RCC 7860 (cell line): Measurements from ENCODE around the gene PSMB7.

Source experiments
- DNase-seq: peaks from one replicate; pipeline ENCODE4 v3.0.0-alpha.2; 2015; ENCODE audit warnings: low spot score
- FAIRE-seq: peaks from 2 replicates; lab custom pipeline; 2012; peaks lifted over from hg19 to GRCh38; lab: Jason Lieb, UNC

PSMB7 gene

DNA sequence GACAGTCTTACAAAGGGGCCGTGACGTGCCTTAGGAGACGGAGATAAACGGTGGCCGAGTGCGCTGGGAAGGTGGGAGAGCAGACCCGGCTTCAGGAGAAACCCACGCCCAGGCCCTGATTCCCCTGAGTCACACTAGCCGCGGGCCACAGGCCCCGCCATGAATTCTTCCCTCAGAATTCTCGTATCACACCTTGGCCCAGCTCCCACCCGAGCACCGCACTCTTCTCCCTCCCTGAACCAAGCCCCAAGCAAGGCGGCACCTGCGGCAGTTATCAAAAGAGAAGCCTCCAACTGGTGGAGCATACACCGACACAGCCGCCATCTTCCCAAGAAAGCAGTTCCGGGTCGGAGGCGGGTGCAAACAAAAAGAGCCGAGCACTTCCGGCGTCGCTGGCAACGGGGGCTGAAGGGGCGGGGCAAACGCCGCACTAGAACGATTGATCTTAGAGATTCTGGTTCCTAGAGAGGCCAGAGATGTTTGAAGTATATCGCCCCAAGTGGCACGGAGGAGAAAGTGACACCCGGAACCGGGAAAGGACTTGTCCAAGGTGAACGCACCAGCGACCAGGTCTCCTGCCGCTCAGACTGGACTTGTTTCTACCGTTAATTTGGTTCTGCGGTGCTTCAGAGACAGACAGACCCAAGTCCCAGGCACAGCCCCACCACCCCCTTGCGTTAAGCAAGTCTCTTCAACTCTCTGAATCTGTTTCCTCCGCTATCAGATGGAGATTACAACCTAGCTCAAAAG is at the start of gene PSMB7:
Gene PSMB7, minus strand, starts transcription at position 341 of the 750 bp plus-strand sequence. Its CDS starts 17 bp downstream, at position 324.
- peak; percentile 91 for FAIRE-seq
- peak; percentile 93 for DNase-seq

DNA sequence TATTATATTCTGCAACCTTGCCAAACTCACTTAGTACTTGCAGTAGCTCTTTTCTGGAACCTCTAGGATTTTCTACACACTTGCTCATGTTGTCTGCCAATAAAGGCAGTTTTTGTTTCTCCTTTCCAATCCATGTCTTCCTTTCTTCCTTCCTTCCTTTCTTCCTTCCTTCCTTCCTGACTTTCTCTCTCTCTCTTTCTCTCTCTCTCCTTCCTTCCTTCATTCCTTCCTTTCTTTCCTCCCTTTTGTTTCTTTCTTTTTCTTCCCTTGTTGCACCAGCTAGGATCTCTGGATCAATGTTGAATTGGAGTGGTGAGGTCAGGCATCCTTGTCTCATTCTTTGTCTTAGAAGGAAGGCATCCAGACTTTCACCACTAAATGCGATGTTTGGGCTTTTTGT is 47.5 kb upstream of the PSMB7 start:
- FAIRE-seq (no peak), DNase-seq (no peak)

DNA sequence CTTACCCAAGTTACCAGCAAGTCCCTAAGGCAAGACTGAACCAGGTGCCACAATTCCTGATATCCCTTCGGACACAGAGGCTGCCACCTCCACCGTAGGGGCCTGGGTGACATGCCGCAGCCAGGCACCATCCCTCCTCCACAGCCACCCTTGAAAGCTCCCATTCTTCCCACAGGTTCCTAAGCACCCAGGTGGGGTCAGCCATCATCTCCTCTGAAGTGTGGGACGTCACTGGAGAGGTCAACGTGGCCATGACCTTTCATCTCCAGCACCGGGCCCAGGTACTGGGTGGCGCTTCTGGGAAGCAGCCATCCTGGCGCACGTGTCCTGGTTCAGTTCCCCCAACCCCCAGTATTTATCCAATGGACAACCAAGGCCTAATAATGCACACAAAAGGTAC is 43.2 kb upstream of the PSMB7 start:
- no peak for DNase-seq
- no peak for FAIRE-seq

DNA sequence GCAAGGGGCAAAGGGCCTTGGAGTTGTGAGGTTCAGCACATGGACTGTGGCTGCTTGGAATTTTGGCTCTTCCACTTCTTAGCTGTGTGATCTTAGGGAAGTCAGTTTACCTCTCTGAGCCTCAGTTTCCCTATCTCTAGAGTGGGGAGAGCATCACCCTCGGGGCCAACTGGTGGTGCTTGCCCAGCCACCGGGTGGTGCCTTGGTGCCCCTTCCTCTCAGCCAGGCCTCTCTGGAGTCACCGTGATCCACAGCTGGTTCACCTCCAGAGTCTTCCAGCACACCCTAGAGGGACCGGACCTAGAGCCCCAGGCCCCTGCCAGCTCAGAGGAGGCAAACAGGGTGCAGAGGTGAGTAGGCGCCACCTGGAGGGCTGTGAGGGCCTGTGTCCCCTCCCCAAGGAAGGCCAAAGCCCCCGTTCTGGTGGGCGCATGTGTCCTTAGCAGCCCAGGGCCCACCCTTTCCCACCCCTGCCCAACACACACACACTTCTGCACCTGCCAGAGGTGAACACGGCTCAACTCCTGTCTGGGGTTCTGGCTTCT is 42.7 kb upstream of the PSMB7 start:
- DNase-seq (no peak), FAIRE-seq (no peak)

DNA sequence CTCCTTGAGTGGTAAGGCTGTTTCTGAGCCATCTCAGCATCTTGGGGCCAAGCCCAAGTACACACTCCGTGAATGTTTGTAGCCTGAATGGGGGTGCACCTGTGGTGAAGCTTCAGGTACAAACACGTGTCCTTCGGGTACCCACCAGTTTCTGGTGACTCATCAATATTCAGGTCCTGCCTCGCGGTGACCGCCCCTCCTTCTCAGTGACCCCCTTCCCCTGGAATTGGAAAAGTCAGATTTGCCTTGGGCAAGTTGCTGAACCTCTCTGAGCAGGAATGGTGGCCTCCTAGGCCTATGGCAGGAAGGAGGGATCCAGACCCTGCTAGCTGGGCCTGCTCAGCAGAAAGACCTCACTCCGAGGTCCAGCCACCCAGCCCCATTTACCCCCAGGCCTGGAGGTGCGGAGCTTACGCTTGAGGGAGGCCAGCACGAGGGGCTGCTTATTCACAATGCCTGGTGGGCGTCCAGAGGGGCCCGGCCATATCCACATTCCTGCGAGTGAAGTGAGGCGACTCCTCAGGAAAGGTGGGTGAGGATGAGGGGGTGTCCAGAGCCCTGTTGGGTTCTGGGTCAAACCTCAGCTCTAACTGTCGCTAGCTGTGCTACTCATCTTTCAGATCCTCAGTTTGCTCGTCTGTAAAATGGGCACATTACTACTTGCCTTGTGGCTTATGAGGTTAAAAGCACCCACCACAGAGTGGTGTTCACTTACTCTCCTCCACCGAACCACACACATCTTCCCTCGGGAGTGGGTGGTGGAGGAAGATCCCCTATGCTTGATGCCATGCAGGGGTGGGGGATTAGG is 42.0 kb upstream of the PSMB7 start:
- DNase-seq (no peak), FAIRE-seq (no peak)

DNA sequence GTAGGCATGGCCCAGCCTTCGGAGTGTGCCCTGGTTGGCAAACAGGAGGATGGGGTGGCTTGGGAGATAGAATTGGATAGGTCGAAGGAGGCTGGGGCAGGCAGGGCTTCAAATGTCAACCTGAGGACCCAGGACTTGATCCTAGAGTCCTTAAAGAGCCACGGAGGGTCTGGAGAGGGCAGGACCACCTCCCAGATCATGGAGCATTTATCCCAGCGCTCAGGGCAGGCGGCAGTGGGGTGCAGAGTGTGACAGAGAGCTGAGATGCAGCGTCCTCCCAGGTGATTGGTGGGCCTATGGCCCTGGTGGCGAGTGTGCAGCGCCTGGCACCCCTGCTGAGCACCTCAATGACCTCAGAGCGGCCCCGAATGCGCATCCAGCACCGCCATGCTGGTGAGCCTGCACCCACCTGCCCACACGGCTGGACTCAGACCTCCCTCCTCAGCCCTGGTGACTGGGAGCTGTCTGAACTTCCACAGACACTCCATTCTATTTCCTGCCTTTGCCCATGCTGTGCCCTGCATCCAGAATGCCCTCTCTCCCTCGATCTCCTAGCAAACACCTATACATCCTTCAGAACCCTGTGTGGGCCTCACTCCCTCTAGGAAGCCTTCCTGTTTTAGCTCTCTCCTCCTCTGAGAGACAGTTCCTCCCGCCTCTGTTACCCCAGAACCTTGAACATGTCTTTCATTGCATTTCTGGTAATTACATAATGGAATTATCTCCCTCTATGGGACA is 41.3 kb upstream of the PSMB7 start:
- no peak for DNase-seq
- no peak for FAIRE-seq

DNA sequence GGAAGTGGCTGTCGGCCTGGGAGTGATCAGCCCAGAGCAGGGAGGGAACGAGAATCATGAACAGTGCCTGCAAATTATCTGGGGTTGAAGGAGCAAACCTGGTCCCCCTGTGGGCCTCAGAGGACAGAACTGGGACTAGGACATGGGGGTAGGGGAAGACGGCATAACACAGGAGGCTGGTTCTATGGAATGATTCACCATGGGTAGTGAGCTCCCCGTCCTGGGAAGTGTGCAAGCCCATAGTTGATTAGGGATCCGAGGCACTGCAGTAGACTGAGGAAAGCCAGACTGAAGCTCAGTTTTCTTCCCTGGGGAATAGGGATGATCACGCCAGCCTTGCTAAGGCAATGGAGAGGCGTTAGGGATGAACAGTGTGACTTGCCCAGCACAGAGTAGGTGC is 40.6 kb upstream of the PSMB7 start:
- FAIRE-seq: no peak
- DNase-seq: no peak

DNA sequence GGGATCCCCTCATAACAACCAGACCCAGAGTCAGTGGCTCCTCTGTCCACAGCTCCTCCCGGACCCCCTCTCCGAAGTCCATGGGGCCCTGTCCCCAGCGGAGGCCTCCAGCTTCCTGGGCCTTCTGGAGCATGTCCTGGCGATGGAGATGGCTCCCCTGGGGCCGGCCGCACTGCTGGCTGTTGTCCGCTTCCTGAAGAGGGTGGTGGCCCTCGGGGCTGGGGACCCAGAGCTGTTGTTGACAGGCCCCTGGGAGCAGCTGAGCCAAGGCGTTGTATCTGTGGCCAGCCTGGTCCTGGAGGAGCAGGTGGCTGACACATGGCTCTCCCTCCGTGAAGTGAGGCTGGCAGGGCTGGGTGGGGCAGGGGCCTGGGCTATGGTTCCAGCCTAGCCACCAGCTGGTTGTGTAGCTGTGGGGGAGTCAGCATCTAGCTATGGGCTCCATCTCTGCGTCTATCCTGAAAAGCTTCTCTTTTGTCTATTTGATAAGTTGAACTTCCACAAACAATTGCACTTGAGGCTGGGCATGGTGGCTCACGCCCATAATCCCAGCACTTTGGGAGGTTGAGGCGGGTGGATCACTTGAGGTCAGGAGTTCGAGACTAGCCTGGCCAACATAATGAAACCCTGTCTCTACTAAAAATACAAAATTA is 39.7 kb upstream of the PSMB7 start:
- FAIRE-seq: no peak

DNA sequence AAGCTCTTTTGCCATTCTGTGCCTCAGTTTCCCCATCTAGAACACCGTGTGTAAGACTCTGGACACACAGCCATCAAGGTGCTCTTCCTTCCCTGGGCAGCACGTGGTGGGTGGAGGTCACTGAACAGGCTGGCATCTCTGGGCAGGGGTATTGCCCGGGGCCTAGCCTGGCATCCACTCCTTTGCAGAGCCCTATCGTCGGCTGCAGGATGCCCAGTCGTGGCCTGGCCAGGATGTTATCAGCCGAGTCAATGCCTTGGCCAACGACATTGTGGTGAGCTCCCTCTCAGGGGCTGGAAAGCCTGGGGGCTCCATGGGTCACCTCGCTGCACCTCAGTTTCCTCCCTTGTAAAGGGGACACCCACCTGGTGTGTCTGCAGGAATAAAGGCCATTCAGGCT is 39.1 kb upstream of the PSMB7 start:
- FAIRE-seq (no peak), DNase-seq (no peak)

More for the DNA sequence above, 39.7 kb upstream of the PSMB7 start:
- no peak for DNase-seq

DNA sequence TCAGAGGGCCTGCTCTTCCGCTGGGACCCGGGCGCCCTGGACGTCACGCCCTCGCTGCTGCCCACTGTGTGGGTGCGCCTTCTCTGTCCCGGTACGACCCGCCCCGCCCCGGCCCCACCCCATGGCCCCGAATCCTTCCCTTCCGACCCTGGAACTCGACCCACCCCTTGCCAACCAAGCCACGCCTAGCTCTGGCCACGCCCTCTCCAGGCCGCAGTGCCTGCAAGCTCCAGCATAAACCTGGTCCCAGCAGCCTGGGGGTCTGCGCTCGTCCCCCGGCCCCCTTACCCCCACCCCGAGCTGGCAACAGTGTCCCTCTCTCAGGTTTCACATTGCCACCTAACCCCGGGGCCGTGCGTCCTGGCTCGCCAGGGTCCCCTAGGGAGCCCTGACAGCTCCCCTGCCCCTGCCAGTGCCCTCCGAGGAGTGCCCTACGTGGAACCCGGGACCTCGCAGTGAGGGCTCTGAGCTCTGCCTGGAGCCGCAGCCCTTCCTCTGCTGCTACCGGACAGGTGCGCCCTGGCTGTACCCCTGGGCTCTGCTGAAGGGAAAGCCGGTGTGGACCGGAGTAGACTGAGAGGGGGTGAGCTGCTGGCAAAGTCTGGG is 38.4 kb upstream of the PSMB7 start:
- FAIRE-seq (no peak), DNase-seq (no peak)

DNA sequence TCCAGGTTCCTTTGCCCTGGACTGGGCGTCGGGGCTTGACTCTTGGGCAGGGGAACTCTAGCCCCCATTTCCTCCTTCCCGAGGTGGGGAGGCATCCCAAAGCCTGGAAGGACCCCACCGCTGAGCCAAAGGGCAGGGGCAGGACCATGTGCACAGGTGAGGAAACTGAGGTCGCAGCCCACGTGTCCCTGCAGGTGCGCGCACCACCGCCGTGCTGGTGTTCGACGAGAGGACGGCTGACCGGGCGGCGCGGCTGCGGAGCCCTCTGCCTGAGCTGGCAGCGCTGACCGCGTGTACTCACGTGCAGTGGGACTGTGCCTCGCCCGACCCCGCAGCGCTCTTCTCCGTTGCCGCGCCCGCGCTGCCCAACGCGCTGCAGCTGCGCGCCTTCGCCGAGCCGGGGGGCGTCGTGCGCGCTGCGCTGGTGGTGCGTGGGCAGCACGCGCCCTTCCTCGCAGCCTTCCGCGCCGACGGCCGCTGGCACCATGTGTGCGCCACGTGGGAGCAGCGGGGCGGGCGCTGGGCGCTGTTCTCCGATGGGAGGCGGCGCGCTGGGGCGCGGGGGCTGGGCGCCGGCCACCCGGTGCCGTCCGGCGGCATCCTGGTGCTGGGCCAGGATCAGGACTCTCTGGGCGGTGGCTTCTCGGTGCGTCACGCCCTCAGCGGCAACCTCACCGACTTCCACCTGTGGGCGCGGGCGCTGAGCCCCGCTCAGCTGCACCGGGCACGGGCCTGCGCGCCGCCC is 37.8 kb upstream of the PSMB7 start:
- no peak for FAIRE-seq
- no peak for DNase-seq

DNA sequence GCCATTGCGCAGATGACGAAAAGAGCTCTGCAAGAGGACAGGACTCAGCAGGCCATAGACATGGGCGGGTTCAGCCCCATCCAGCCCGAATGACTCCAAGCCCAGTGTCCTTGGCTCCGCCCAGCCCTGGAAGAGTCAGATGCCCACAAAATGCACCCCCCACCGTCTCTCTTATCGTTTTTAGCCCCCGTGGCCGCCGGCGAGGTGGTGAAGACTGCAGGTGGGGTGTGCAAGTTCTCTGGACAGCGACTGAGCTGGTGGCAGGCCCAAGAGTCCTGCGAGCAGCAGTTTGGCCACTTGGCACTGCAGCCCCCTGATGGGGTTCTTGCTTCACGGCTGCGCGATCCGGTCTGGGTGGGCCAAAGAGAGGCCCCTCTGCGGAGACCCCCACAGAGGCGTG is 37.1 kb upstream of the PSMB7 start:
- no peak for FAIRE-seq
- DNase-seq: no peak

DNA sequence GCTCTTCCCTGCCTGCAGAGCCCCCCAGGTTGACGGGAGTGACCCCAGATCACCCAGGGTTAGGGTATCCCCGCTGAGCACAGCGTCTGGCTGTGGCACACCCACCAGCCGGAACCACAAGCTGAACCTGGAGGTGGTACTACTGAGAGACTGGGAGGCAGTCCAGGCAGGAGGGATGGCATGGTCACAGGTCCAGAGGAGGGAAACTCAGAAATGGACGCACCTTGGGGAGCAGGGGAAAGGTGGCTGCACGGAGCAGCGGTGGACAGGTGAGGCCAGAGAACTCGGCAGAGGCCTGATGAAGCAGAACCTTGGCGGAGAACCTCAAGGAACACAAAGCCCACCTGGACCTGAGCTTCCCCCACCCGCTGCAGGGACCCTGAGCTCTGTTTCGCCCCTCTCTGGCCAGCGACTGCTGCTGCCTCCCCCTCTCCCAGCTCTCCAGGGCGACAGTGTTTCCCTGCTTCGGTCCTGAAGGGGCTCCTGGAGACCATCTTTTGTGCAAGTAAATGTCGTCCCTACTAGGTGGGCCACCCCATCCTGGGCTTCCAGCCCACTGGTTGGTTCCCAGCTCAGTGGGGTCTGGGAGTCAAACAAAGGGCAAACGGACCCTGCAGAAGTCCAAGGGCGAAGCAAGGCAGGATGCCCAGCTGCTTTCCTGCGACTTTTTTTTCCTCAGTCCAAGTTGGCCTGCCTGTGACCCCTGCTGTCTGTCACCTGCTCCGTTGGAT is 35.9 kb upstream of the PSMB7 start:
- FAIRE-seq: no peak
- DNase-seq: no peak

DNA sequence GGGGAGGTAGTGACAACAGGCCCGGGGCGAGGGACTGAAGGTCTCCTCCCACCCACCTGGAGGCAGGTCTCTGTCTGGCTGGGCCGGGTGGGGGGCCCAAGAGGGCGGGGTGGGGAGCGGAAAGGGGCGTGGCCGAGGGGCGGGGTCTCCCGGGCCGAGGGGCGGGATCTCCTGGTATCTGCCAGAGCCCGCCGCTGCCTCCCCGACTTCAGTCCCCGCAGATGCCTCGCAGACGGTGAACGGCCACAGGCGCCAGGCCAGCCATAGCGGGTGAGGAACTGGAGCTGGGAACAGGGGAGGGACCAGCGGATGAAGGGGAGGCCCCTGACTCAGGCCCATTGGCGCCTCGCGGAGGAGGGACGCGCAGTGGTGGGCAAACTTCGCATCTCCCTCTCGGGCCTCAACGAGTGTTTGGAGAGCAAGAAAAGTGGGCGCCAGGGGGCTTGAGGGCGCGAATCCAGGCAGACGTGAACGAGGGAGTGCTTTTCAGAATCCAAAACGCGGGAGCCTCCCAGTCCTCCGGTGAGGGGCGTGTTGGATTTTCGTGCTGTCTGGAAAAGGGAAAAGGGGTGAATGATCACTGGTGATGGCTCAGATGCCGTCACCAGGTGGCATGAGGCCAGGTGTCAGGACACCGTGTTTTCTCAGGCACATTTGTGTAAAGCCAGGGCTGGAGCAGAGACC is 35.1 kb upstream of the PSMB7 start, which contains the start of gene ADGRD2:
Gene ADGRD2, plus strand, starts transcription at position 211 of the 684 bp plus-strand sequence. CDS start 1,216 bp downstream, outside the sequence.
- no peak for DNase-seq

DNA sequence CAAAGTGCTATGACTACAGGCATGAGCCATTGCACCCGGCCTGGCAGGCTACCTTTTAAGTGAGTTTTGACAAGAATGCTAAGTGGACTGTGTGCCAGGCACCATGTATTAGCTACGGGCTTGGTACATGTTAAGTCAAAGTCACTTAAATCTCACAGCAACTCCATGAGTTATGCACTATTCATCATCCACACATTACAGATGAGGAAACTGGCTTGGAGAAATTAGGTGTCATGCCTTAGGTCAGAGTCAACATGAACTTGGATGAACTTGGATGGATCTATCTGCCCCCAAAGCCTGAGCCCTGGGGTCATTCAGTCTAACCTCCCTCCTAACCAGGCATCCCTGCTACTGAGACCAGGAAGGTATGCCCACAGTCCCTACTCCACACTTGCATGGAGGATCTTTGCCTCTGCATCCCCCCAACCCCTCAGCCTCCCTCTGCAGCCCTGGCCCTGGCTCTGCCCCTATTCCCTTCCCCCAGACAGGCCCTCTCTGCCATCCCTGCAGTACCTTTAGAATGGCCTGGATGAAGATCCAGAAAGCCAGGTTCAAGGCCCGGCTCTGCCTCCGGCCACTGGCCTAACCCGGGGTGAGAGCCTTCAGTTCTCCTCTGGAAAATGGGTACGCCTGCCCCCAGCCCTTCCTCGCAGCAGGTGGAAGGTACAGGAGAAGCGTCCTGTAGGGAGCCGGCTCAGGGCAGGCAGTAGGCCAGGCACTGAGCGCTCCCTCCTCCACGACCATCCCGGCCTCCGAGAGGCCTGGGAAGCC is 34.3 kb upstream of the PSMB7 start:
- no peak for DNase-seq
- no peak for FAIRE-seq

More for the DNA sequence above, 35.1 kb upstream of the PSMB7 start, which contains the start of gene ADGRD2:
- no peak for FAIRE-seq

DNA sequence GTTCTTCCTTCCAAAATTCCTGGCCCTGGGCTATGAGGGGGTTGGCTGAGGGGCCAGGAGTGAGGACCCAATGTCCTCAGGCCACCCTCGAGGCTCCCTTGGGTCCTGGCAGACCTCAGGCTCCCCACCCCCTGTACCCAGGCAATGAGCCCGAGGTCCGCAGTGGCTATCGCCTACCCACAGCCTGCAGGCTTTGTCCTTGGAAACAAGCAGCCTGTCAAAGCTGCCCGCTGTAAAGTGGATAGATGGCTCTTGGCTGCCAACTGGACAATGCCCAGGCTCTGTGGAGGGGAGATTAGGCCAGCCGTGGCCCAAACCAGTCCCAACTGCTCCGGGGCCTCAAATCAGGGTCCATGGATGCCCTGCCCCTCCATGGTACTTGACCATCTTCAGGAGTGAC is 32.8 kb upstream of the PSMB7 start:
- no peak for FAIRE-seq
- DNase-seq: no peak

DNA sequence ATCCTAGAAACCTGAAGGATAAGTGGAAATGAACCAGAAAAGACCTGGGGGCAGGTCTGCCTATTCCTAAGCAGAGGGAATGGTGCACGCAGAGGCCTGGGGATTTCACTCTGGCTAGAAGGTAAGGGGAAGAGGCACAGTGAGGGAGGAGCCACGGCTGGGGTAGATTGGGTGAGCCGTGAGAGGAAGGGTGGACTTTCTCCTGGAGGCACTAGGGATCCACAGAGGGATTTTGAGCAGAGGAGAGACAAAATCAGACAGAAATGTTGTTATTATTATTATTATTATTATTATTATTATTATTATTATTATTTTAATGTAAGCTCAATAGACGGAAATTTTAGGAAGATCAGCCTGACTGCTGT is 32.0 kb upstream of the PSMB7 start:
- DNase-seq (no peak), FAIRE-seq (no peak)

DNA sequence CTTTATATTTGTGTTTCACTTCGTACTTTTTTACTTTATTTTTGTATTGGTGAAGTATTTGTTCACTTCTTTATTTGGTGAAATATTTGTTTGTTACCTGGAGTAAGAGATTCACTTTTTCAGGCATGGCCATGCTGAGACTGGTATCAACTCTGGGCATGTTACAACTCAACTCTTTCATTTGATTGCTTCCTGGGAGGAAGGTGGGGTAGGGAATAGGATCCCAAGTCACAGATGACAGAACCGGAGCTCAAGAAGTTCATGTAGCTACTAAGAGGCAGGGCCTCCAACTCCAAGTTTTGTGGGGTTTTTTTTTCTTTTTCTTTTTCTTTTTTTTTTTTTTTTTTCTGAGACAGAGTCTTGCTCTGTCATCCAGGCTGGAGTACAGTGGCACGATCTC is 28.9 kb upstream of the PSMB7 start:
- FAIRE-seq (no peak), DNase-seq (no peak)
